ENCODE data around the gene CRYAB.

DNA sequence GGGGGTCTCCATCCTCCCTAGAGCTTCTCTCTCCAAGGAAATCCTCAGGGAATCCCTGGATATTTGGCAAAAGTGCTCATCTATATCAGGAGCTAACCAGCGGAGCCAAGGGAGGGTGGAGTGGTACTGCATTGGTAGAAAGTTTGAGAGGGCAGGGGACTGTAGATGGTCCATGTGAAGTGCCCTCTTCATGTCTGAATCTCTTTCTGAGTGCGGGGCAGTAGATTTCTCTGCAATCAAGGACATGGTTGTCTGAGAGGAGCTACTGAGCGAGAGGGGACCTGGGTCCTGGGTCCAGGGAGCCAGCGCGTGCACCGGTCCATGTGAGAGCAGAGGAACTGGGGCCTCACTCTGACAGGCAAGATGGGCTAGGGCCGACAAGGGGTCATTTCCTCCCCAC is 26.3 kb upstream of the CRYAB start:
- TF ChIP-seq, protein P1, sequence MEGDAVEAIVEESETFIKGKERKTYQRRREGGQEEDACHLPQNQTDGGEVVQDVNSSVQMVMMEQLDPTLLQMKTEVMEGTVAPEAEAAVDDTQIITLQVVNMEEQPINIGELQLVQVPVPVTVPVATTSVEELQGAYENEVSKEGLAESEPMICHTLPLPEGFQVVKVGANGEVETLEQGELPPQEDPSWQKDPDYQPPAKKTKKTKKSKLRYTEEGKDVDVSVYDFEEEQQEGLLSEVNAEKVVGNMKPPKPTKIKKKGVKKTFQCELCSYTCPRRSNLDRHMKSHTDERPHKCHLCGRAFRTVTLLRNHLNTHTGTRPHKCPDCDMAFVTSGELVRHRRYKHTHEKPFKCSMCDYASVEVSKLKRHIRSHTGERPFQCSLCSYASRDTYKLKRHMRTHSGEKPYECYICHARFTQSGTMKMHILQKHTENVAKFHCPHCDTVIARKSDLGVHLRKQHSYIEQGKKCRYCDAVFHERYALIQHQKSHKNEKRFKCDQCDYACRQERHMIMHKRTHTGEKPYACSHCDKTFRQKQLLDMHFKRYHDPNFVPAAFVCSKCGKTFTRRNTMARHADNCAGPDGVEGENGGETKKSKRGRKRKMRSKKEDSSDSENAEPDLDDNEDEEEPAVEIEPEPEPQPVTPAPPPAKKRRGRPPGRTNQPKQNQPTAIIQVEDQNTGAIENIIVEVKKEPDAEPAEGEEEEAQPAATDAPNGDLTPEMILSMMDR (IDR thresholded peaks at IDR 0.05; ENCODE audit: poor library complexity), result no peak
- no peak for TF ChIP-seq EZH2 (IDR thresholded peaks at IDR 0.05; ENCODE audit: borderline replicate concordance)
